IMR-90 (cell line): ENCODE measurements around the gene PCNX2. TPM values are rescaled to one million over a fixed set of nuclear protein-coding genes. Genes with fewer than 3 reads are reported as not detected.
A peak's percentile ranks its signal among the peaks of the same experiment; 100 is the strongest.

Source experiments
- ATAC-seq: fragments of 200-7000 bp; cut with Tn5 transposase; 2 replicates; pipeline ENCODE4 v1.9.1; 2020; ENCODE audit warnings: low read depth, mild to moderate bottlenecking, moderate library complexity
- BruUV-seq: library from RNA; stranded (reverse); fragments of 400-500 nt; replicated peaks from 2 replicates; lab custom pipeline; 2021; lab: Mats Ljungman, UMichigan
- CTCF ChIA-PET: fragments of 300-600 bp; formaldehyde crosslinking; extraction: SDS; loops from one replicate; lab custom pipeline; 2021; ENCODE audit warnings: antibody characterized with exemption; lab: Yijun Ruan, JAX
- POLR2A ChIA-PET: fragments of 300-600 bp; sonication (Branson Sonifier 250); formaldehyde crosslinking; loops from one replicate; lab custom pipeline; 2022; ENCODE audit warnings: antibody characterized with exemption; ENCODE audit not compliant: unreplicated experiment; lab: Charles Lee
- DNase-seq: peaks from one replicate; pipeline ENCODE4 v3.0.0; 2013
- H2AFZ ChIP-seq: replicated peaks from 2 replicates; pipeline ENCODE3; 2013; ENCODE audit warnings: low read length, mild to moderate bottlenecking; ENCODE audit not compliant: poor library complexity
- H2AK5ac ChIP-seq: 2 replicates; pipeline ENCODE4 v1.6.1; 2013; ENCODE audit warnings: low read depth, low read length, inconsistent platforms
- H2AK9ac ChIP-seq: replicated peaks from 2 replicates; pipeline ENCODE3; 2013; ENCODE audit warnings: mild to moderate bottlenecking, low read depth, low read length, moderate library complexity; ENCODE audit not compliant: poor library complexity
- H2BK120ac ChIP-seq: 2 replicates; pipeline ENCODE4 v1.6.1; 2013; ENCODE audit warnings: low read depth, low read length, inconsistent platforms
- H2BK15ac ChIP-seq: 3 replicates; pipeline ENCODE4 v1.6.1; 2013; ENCODE audit warnings: low read depth, low read length, inconsistent platforms
- H2BK20ac ChIP-seq: 2 replicates; pipeline ENCODE4 v1.6.1; 2013; ENCODE audit warnings: low read depth, mild to moderate bottlenecking, inconsistent platforms, low read length, moderate library complexity
- H2BK5ac ChIP-seq: 2 replicates; pipeline ENCODE4 v1.6.1; 2013; ENCODE audit warnings: mild to moderate bottlenecking, low read depth, low read length, inconsistent platforms; ENCODE audit not compliant: poor library complexity, severe bottlenecking
- H3K14ac ChIP-seq: replicated peaks from 2 replicates; pipeline ENCODE4 v1.6.1; 2013; ENCODE audit warnings: low read depth, low read length, inconsistent platforms
- H3K18ac ChIP-seq: 2 replicates; pipeline ENCODE4 v1.6.1; 2013; ENCODE audit warnings: low read depth, low read length, control low read depth
- H3K23ac ChIP-seq: 2 replicates; pipeline ENCODE4 v1.6.1; 2013; ENCODE audit warnings: low read depth, low read length, inconsistent platforms
- H3K27ac ChIP-seq: 2 replicates; pipeline ENCODE4 v1.5.1; 2013; ENCODE audit warnings: mild to moderate bottlenecking, control low read depth, low read length; ENCODE audit not compliant: insufficient read depth
- H3K27me3 ChIP-seq: 2 replicates; pipeline ENCODE4 v1.6.1; 2013; ENCODE audit warnings: low read length; ENCODE audit not compliant: control insufficient read depth, insufficient read depth
- H3K36me3 ChIP-seq: 2 replicates; pipeline ENCODE4 v1.6.1; 2013; ENCODE audit warnings: low read length, mixed read lengths; ENCODE audit not compliant: control insufficient read depth, insufficient read depth
- H3K4ac ChIP-seq: 2 replicates; pipeline ENCODE4 v1.6.1; 2013; ENCODE audit warnings: low read depth, low read length, inconsistent platforms
- H3K4me1 ChIP-seq: 2 replicates; pipeline ENCODE4 v1.6.1; 2013; ENCODE audit warnings: low read length, mixed read lengths; ENCODE audit not compliant: control insufficient read depth, insufficient read depth
- H3K4me2 ChIP-seq: 2 replicates; pipeline ENCODE4 v1.6.1; 2013; ENCODE audit warnings: low read depth, mild to moderate bottlenecking, control low read depth, low read length, moderate library complexity
- H3K4me3 ChIP-seq: 2 replicates; pipeline ENCODE4 v1.5.1; 2013; ENCODE audit warnings: low read depth, mild to moderate bottlenecking, control low read depth, low read length, moderate library complexity; ENCODE audit not compliant: insufficient read depth
- H3K56ac ChIP-seq: 2 replicates; pipeline ENCODE4 v1.6.1; 2013; ENCODE audit warnings: low read length, inconsistent platforms; ENCODE audit not compliant: insufficient read depth; ENCODE audit errors: extremely low read depth
- H3K79me1 ChIP-seq, 2 experiments: 2 replicates each; pipeline ENCODE4 v1.6.1; 2013; ENCODE audit warnings: low read length in 2 of 2, inconsistent platforms in 1 of 2, low read depth in 1 of 2
- H3K9ac ChIP-seq: 2 replicates; pipeline ENCODE4 v1.6.1; 2013; ENCODE audit warnings: low read depth, low read length, control low read depth
- H3K9me1 ChIP-seq: 2 replicates; pipeline ENCODE4 v1.6.1; 2013; ENCODE audit warnings: low read length, inconsistent platforms; ENCODE audit not compliant: insufficient read depth
- H3K9me3 ChIP-seq: 2 replicates; pipeline ENCODE4 v1.6.1; 2013; ENCODE audit warnings: low read length; ENCODE audit not compliant: control insufficient read depth, insufficient read depth
- H4K20me1 ChIP-seq: 2 replicates; pipeline ENCODE4 v1.6.1; 2013; ENCODE audit warnings: low read length, inconsistent platforms; ENCODE audit not compliant: insufficient read depth
- H4K5ac ChIP-seq: 2 replicates; pipeline ENCODE4 v1.6.1; 2013; ENCODE audit warnings: mild to moderate bottlenecking, low read depth, low read length, control low read depth
- H4K8ac ChIP-seq, 2 experiments: 2 replicates each; pipeline ENCODE4 v1.6.1; 2013; ENCODE audit warnings: low read depth in 2 of 2, low read length in 2 of 2, control low read depth in 1 of 2, inconsistent platforms in 1 of 2
- H4K91ac ChIP-seq: 2 replicates; pipeline ENCODE4 v1.6.1; 2013; ENCODE audit warnings: low read depth, low read length, inconsistent platforms; ENCODE audit not compliant: insufficient read depth
- CHD1 ChIP-seq: IDR thresholded peaks from 2 replicates; pipeline ENCODE4 v1.6.1; 2012; ENCODE audit warnings: low read depth, low read length, improper control_type of control experiment
- NFE2L2 ChIP-seq: fragments of 150-350 bp; IDR thresholded peaks from 2 replicates; pipeline ENCODE4 v1.6.1; 2016; ENCODE audit warnings: low read depth, mild to moderate bottlenecking, low read length
- WGBS, 2 experiments: methylation state at CpG; one replicate each; pipeline versions ENCODE4 v1.1.5 to v1.1.7; 2013; ENCODE audit warnings: missing lambda C conversion rate in 2 of 2; ENCODE audit not compliant: insufficient read length in 1 of 2; ENCODE audit errors: extremely low coverage in 2 of 2; 5-methylcytosine and 5-hydroxymethylcytosine counted together
- dilution Hi-C: fragments of 300-500 bp; cut with HindIII; formaldehyde crosslinking; loops from one replicate; pipeline ENCODE4 v1.14.3; 2018; ENCODE audit warnings: low sequenced_read_pairs; ENCODE audit not compliant: unreplicated experiment
- in situ Hi-C: fragments of 300-500 bp; cut with MboI; formaldehyde crosslinking; loops from 3 replicates; pipeline ENCODE4 v1.14.3; 2019; ENCODE audit warnings: low sequenced_read_pairs, inconsistent platforms, mixed read lengths
- intact Hi-C: fragments of 100-400 bp; cut with micrococcal nuclease; formaldehyde crosslinking; loops from 2 replicates; pipeline ENCODE4 v1.10.0; 2022
- polyA plus RNA-seq, 3 experiments: library from polyadenylated mRNA; depleted of rRNA; stranded (reverse); fragments of >200 nt; gene quantifications; 2 replicates each; pipeline ENCODE4 v1.2.3, GENCODE V29; 2012; ENCODE audit warnings: low replicate concordance in 1 of 3
- total RNA-seq: library from RNA; depleted of rRNA; stranded (reverse); fragments of >200 nt; gene quantifications from 2 replicates; pipeline ENCODE4 v1.2.3, GENCODE V29; 2012

Gene PCNX2
- total and polyA plus RNA-seq, 2 of the 4 experiments (the other 2 are of a cell fraction): 15.9 to 22.6 TPM

DNA sequence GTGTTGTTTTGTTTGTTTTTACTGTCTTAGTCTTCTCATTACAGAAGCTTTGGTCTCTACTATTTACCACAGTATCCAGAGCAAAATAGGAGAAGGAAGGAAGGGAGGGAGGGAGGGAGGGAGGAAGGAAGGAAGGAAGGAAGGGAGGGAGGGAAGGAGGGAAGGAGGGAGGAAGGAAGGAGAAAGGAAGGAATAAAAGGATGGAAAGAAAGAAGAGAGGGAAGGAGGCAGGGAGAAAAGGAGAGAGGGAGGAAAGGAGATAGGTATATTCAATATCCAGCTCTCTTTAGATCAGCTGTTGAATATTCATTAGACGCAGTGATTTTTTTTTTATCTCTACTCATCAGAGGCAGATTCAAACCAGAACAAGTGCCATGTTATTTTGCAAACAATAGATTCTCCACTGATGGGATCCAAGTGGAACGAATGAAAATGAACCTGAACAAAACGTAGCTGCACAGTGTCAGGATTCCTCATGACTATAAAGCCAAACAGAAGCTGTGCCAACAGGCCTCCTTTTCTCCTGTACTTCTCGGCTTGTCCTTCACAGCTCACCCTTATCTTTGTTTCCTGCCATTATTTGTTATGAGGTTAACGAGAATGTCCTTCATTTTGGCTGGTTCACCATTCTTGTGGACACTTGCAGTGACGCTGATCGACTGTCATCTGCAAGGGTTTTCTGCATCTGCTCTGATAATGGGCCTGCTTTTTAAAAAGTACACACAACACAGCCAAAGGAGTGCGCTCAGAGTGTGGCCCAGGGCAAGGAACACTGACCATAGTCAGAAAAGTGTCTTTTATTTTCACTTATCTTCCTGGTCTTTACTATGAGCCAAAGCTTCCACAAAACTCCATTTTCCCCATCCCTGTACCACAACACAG lies 352.9 kb downstream of the PCNX2 start:
- DNase-seq (no peak), ATAC-seq (no peak)
- Histone ChIP-seq H4K20me1 (no peaks in the 10 kb centered on the region), H3K79me1 (no peaks in the 10 kb centered on the region), H3K9ac (no peak overlapping the region), H2AK9ac (no peak overlapping the region), H2BK20ac (no peak overlapping the region), H3K36me3 (no peaks in the 10 kb centered on the region), H3K23ac (no peak overlapping the region), H2BK15ac (no peak overlapping the region), H2BK5ac (no peak overlapping the region), H4K5ac (no peak overlapping the region), H3K4ac (no peak overlapping the region), H3K4me1 (peaks cover 2% of the 10 kb centered on the region; the same call in 1 of the 2 replicates), H2AK5ac (no peak overlapping the region), H3K4me3 (no peak overlapping the region), H3K18ac (no peak overlapping the region), H4K91ac (no peak overlapping the region), H3K9me3 (no peaks in the 10 kb centered on the region; the same call in 1 of the 2 replicates), H2BK120ac (no peak overlapping the region), H3K27ac (no peak overlapping the region), H3K9me1 (no peaks in the 10 kb centered on the region), H3K56ac (no peak overlapping the region), H3K4me2 (no peak overlapping the region), H2AFZ (peak overlapping the region; percentile 18), H4K8ac (no peak overlapping the region), H3K14ac (no peak overlapping the region), H3K27me3 (no peaks in the 10 kb centered on the region; the same call in 1 of the 2 replicates)
- intact Hi-C loops (no loop called here), dilution Hi-C loops (loop anchor here (25.0 kb wide), 1 partner anchor 105 kb away; no protein-coding TSS in a partner anchor), in situ Hi-C loops (loop anchor here (10.0 kb wide), 1 partner anchor 308 kb away; the partner anchor contains the start of gene SIPA1L2)
- CTCF ChIA-PET: no interaction called here
- POLR2A ChIA-PET: no interaction called here
- BruUV-seq: no TSS peak
- TF ChIP-seq NFE2L2: no peak
- TF ChIP-seq CHD1: no peak
- no CpG with 5 or more reads among the region's 8 CpGs for WGBS, 2 experiments
